Fibroblast of villous mesenchyme (primary cell): ENCODE data around the gene SEMA4A. TPM values are rescaled to one million over a fixed set of nuclear protein-coding genes. Genes with fewer than 3 reads are reported as not detected.

ENCODE experiments used
- DNase-seq: peaks from one replicate; pipeline ENCODE4 v3.0.0-alpha.2; 2010; ENCODE audit warnings: low read depth
- H3K4me3 ChIP-seq: 2 replicates; pipeline ENCODE4 v1.5.1; 2011; ENCODE audit warnings: low read depth, mild to moderate bottlenecking, low read length
- total RNA-seq: library from RNA; depleted of rRNA; stranded (reverse); fragments of >200 nt; gene quantifications from 2 replicates; pipeline ENCODE4 v1.2.3, GENCODE V29; 2012
- TF ChIP-seq, protein P1 (sequence below): IDR thresholded peaks from 2 replicates; pipeline ENCODE4 v1.5.1; 2012; ENCODE audit warnings: low read depth, mild to moderate bottlenecking, low read length; ENCODE audit not compliant: insufficient read depth

SEMA4A gene
- total RNA-seq, 1 donor = 0.43 TPM

DNA sequence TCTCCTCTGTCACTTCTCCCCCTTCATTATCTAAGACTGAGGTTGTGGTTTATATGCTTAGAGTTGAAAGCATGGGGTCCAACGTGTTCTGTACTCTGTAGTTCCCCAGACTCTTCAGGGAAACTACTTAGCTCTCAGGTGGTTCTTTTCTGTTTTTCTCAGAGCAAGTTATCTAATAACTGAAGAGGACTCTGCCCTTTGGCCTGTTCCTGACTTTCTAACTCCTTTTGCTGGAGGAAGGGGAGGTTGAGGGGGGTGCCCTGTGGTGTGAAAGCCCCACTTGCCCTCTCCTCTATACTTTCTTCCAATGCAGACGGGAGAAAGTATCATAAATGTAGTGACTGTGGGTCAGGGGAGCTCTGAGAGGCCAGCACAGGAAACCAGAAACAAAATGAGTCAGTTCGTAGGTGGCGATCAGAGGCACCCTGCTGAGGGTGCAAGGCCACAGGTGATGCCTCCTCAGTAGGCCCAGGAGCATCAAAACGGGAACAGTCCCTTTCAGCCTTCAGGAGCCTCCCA, 45.5 kb downstream of the SEMA4A start:
- no peak for DNase-seq
- TF ChIP-seq, protein P1, sequence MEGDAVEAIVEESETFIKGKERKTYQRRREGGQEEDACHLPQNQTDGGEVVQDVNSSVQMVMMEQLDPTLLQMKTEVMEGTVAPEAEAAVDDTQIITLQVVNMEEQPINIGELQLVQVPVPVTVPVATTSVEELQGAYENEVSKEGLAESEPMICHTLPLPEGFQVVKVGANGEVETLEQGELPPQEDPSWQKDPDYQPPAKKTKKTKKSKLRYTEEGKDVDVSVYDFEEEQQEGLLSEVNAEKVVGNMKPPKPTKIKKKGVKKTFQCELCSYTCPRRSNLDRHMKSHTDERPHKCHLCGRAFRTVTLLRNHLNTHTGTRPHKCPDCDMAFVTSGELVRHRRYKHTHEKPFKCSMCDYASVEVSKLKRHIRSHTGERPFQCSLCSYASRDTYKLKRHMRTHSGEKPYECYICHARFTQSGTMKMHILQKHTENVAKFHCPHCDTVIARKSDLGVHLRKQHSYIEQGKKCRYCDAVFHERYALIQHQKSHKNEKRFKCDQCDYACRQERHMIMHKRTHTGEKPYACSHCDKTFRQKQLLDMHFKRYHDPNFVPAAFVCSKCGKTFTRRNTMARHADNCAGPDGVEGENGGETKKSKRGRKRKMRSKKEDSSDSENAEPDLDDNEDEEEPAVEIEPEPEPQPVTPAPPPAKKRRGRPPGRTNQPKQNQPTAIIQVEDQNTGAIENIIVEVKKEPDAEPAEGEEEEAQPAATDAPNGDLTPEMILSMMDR = no peak

DNA sequence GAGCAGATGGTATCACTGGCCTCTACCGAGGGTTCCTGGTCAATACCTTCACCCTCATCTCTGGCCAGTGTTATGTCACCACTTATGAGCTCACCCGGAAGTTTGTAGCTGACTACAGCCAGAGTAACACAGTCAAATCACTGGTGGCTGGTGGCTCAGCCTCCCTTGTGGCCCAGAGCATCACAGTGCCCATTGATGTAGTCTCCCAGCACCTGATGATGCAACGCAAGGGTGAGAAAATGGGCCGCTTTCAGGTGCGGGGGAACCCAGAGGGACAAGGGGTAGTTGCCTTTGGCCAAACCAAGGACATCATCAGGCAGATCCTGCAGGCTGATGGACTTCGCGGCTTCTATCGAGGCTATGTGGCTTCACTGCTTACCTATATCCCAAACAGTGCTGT, 46.7 kb downstream of the SEMA4A start:
- no peak overlapping the region for H3K4me3 ChIP-seq
- no peak for DNase-seq
- TF ChIP-seq, protein P1 = no peak

More for the DNA sequence above, 45.5 kb downstream of the SEMA4A start:
- no peak overlapping the region for H3K4me3 ChIP-seq

DNA sequence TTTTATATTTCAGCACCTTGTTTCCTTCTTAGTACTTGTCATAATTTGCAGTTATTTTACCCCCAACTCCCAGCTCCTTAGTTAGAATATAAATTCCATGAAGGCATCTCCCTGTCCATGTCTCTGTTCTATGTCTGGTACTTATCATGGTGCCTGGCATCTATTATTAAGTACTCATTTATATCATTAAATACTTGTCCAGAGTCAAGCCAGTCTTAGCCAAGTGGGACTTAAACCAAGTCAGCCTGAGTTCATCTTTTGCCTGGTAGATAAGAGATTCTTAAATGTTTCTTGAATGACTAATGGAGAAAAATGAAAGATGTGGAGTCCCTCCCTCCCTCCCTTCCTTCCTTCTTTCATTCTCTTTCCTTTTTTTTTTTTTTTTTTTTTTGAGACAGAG, 49.9 kb downstream of the SEMA4A start:
- TF ChIP-seq, protein P1 = no peak
- no peak overlapping the region for H3K4me3 ChIP-seq
- peak; percentile 57 for DNase-seq

DNA sequence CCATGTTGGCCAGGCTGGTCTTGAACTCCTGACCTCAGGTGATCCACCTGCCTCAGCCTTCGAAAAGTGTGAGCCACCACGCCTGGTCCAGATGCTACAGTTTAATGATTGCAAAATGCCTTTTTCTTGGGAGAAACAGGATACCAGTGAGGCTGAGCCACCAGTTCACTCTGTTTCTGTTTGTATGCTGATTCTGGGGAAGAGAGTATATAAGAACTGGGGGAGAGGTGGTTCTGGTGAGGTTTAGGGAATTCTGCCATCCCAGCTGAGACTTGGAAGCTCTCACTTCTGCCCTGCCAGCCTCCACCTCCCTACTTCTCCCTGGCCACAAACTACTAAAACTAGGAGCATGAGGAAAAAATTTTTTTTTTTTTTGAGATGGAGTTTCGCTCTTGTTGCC, 51.3 kb downstream of the SEMA4A start:
- TF ChIP-seq, protein P1 = no peak
- no peak overlapping the region for H3K4me3 ChIP-seq
- no peak for DNase-seq

DNA sequence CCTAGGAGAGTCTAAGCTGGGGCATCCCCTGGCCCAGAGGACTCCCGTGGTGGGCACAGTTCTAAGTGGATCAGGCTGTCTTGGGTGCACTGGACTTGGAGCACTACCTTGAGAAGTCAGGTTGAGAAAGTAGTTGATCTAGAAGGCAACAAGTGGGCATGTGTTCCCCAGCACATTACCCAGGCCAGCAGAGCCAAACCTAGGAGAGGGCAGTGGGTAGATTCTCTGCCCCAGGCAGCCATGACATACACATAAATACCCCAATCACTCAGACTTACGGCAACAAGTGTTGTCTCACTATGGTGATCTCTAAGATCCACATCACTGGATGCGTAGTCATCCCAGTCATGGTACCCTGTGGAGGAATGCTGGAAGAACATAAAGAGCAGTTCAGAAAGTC, 57.9 kb downstream of the SEMA4A start:
- TF ChIP-seq, protein P1 = no peak
- H3K4me3 ChIP-seq = no peak overlapping the region
- DNase-seq = no peak

DNA sequence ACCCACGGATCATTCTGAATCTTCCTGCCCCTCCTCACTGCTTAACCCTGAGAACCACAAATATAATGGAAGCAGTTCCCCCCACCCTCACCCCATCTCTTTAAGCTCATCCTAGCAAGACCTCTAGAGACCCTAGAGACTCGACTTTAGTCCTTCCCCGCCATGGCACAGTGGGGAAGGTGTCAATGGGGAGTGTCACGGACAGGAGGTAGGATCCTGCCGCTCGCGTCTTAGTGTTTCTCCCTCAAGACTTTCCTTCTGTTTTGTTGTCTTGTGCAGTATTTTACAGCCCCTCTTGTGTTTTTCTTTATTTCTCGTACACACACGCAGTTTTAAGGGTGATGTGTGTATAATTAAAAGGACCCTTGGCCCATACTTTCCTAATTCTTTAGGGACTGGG, 58.7 kb downstream of the SEMA4A start:
- TF ChIP-seq, protein P1 = no peak
- no peak for DNase-seq
- peak overlapping the region; percentile 95 for H3K4me3 ChIP-seq
